Measurements from ENCODE around the gene RSBN1.
A peak's percentile ranks its signal among the peaks of the same experiment; 100 is the strongest.

The RSBN1 gene

DNA sequence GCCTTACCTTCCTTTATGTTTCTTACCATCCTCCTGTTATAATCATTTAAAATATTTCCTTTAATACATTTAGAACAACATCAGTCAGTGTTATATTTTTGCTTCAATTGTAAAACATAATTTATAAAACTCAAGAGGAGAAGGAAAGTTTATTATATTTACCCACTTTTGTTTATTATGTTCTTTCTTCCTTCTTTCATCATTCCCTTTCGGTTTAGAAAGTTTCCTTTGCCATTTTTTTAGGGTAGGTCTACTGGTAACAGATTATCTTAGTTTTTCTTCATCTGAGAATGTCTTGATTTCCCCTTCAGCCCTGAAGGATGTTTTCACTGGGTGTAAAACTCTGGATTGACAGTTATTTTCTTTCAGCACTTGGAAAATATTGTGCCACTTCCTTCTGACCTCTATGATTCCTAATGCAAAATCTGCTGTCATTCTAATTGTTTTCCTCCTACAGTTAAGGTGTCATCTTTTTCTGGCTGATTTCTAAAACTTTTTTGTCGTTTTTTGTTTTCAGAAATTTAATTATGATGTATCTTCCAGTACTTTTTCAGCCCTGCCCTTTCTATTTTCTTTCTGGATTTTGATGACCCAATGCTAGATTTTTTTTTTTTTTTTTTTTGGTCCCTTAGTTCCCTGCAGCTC is 34.2 kb upstream of the RSBN1 start:
- peaks cover 4 to 8% of the 10 kb centered on the region in 2 donors for H3K9me3 Mint-ChIP-seq
- peaks cover 36 to 45% of the 10 kb centered on the region in 2 donors for H3K36me3 Mint-ChIP-seq
- no peak overlapping the region for H3K4me3 Mint-ChIP-seq
- H3K27me3 Mint-ChIP-seq = no peaks in the 10 kb centered on the region
- DNase-seq (no peak), ATAC-seq (replicated peaks) (no peak)
- H3K4me1 Mint-ChIP-seq = peaks cover 6 to 11% of the 10 kb centered on the region in 2 donors
- peak overlapping the region; percentile 27 for H3K27ac Mint-ChIP-seq

DNA sequence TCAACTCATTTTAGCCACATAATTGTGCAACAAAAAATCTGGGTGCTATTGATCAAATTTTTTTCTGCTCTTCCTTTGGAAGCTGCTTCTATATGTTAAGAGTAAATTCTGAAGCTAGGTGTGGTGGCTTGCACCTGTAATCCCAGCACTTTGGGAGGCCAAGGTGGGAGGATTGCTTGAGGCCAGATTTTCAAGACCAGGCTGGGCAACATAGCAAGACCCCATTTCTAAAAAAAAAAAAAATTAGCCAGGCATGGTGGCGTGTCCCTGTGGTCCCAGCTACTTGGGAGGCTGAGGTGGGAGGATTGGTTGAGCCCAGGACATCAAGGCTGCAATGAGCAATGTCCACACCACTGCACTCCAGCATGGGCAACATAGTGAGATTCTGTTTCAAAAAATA is 24.3 kb upstream of the RSBN1 start:
- H3K27me3 Mint-ChIP-seq = no peaks in the 10 kb centered on the region
- no peak overlapping the region for H3K27ac Mint-ChIP-seq
- H3K4me1 Mint-ChIP-seq = no peaks in the 10 kb centered on the region
- H3K4me3 Mint-ChIP-seq = no peak overlapping the region
- ATAC-seq (replicated peaks) (no peak), DNase-seq (no peak)
- H3K36me3 Mint-ChIP-seq = peaks cover 20 to 22% of the 10 kb centered on the region in 2 donors
- no peaks in the 10 kb centered on the region for H3K9me3 Mint-ChIP-seq

DNA sequence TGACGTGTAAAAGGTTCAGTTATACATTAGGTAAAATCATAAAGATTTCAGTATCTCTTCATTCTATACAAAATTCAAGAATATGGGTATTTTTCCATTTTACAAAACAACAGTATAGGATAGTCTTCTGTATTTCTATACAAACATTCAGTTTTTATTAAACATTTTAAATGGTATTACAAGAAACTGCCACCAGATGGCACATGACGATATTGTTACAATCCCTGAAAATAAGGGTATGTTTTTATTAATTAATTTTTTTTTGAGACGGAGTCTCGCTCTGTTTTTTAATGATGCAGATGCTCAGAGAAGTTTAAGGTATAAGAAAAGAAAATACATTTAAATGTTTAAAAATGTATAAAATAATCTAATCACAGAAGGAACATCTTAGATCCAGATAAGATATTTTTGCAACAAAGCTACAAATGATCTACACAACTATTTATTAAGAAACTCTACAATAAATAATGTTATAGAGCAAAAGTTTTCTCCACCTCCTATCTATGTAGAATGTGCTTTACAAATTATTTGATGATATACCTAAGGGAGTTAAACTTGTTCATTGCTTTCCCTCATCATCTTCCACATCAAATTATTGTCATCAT is 23.5 kb upstream of the RSBN1 start:
- H3K36me3 Mint-ChIP-seq = peaks cover 16 to 22% of the 10 kb centered on the region in 2 donors
- no peaks in the 10 kb centered on the region for H3K27me3 Mint-ChIP-seq

DNA sequence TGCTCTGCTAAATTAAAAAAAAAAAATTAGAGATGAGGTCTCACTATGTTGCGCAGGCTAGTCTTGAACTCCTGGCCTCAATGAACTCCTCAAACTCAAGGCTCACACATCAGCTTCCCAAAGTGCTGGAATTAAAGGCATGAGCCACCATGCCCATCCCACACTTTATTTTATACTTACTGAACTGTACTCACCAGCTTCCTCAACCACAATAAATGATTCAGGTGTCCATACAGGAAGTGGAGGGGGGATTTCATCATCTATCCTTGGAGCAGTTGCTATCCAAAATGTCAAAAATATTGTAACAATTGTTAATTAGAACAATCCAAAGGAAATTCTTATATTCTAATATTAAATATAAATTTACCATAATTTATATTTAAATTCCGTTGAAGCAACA is 22.4 kb upstream of the RSBN1 start:
- Mint-ChIP-seq H3K36me3 (peaks cover 9 to 18% of the 10 kb centered on the region in 2 donors), H3K27me3 (no peaks in the 10 kb centered on the region), H3K9me3 (no peaks in the 10 kb centered on the region), H3K27ac (no peak overlapping the region), H3K4me3 (no peak overlapping the region), H3K4me1 (no peaks in the 10 kb centered on the region)
- ATAC-seq (replicated peaks) (no peak), DNase-seq (no peak)

More for the DNA sequence above, 23.5 kb upstream of the RSBN1 start:
- Mint-ChIP-seq H3K9me3 (no peaks in the 10 kb centered on the region), H3K4me1 (no peaks in the 10 kb centered on the region), H3K4me3 (no peak overlapping the region), H3K27ac (no peak overlapping the region)
- no peak for DNase-seq
- ATAC-seq (replicated peaks) = no peak

DNA sequence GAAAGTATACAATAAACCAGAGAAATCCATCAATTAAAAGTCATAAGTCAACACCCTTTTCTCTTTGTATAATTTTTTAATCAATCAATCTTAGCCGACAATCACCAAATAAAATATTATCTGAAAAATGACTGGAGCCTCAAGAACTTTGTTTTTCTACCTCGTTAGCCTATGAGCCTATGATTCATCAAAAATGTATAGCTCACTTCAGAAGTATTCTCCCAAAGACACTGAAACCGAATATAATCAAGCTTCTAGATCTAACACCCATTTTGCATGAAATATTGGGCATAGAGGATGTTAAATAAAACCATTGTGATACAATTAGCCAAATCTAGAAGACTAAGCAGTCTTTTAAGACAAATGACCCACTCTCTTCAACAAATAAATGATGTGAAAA is 17.8 kb upstream of the RSBN1 start:
- Mint-ChIP-seq H3K27ac (no peak overlapping the region), H3K36me3 (peaks cover 23 to 25% of the 10 kb centered on the region in 2 donors)
- no peak for DNase-seq

DNA sequence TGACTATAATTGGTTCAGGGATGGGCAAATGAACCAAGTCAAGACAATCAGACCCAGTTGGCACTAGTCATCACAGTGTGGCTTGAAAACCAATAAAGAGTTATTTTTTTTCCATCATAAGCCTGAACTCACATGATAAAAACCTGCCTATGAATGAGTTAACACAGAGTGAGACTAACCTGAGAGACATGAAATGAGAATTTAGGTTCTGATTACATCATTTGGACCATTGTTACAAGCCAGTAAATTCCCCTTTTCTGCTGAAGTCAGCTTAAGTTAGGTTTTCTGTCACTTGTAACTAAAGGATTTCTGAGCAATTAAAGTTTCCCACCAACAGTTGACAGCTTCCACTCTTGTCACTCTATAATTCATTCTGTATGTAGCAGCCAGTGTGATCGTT is 9.6 kb upstream of the RSBN1 start:
- no peaks in the 10 kb centered on the region for H3K9me3 Mint-ChIP-seq

More for the DNA sequence above, 17.8 kb upstream of the RSBN1 start:
- Mint-ChIP-seq H3K27me3 (no peaks in the 10 kb centered on the region), H3K4me3 (no peak overlapping the region), H3K9me3 (no peaks in the 10 kb centered on the region), H3K4me1 (no peaks in the 10 kb centered on the region)
- ATAC-seq (replicated peaks) = no peak

DNA sequence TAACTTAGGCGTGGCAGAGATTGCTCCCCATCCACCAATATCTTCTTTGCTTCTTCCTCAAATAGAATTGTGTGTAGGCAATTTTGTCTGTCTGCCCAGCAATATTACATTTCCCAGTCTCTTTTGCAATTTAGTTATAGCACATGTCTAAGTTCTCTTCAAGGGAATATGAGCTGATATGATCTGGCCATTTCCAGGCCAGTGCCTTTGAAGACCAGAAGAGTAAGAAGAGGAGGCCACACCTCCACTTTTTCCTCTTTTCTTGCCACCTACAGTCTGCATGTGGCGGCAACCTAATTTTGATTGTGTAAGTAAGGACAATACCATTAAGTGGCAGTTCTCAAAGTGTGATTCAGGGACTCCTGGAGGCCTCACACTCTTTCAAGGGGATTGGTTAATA is 6.3 kb upstream of the RSBN1 start:
- no peak for ATAC-seq (replicated peaks)
- DNase-seq = no peak
- no peak overlapping the region for H3K4me3 Mint-ChIP-seq
- H3K27me3 Mint-ChIP-seq = no peaks in the 10 kb centered on the region
- no peak overlapping the region for H3K27ac Mint-ChIP-seq
- no peaks in the 10 kb centered on the region for H3K4me1 Mint-ChIP-seq
- peaks cover 15 to 27% of the 10 kb centered on the region in 2 donors for H3K36me3 Mint-ChIP-seq
- no peaks in the 10 kb centered on the region for H3K9me3 Mint-ChIP-seq

More for the DNA sequence above, 9.6 kb upstream of the RSBN1 start:
- ATAC-seq (replicated peaks) = no peak
- H3K36me3 Mint-ChIP-seq = peaks cover 17 to 28% of the 10 kb centered on the region in 2 donors
- H3K4me3 Mint-ChIP-seq = no peak overlapping the region
- H3K27me3 Mint-ChIP-seq = no peaks in the 10 kb centered on the region
- no peak for DNase-seq
- H3K4me1 Mint-ChIP-seq = no peaks in the 10 kb centered on the region
- no peak overlapping the region for H3K27ac Mint-ChIP-seq

DNA sequence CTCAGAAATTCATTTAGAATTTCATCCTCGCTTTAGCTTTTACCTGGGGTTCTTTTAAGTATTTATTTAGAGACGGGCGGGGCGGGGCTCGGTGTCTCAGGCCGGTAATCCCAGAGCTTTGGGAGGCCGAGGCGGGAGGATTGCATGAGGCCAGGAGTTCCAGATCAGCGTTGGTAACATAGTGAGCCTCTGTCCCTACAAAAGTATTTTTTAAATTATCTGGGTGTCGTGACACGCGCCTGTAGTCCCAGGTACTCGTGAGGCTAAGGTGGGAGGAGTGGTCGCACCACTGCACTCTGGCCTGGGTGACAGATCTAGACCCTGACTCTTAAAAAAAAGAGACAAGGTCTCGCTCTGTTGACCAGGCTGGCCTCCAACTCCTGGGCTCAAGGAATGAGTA is 942 bp upstream of the RSBN1 start:
- no peak for ATAC-seq (replicated peaks)
- Mint-ChIP-seq H3K4me3 (no peak overlapping the region), H3K27ac (peak overlapping the region; percentile 9), H3K4me1 (peaks cover 9 to 15% of the 10 kb centered on the region in 2 donors), H3K36me3 (peaks cover 13 to 15% of the 10 kb centered on the region in 2 donors), H3K27me3 (no peaks in the 10 kb centered on the region), H3K9me3 (no peaks in the 10 kb centered on the region)
- no peak for DNase-seq

DNA sequence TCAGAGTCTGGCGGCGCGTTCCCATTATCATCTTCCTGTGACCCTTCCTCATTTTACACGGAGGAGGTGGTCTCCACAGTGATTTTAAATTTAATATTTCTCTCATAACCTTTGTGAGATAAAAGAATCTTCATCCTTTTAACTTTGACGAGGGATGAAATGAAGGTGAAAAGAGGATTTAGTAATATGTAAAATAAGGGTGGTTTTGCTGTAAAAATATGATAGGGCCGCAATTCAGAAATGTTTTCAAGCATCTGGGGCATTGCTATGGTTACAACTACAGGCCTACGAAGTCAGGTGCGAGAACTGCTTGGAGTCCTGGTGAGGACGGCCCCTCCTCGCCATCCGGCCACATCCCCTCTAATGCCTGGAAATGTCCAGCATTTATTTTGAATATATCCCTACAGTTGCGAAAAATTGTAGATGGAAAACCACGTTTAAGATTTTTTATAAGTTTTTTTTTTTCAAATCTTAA is 422 bp upstream of the RSBN1 start:
- H3K4me3 Mint-ChIP-seq = peak overlapping the region; percentile 93 to 99
- peaks cover 9 to 15% of the 10 kb centered on the region in 2 donors for H3K4me1 Mint-ChIP-seq
- no peak for ATAC-seq (replicated peaks)
- no peak for DNase-seq
- no peaks in the 10 kb centered on the region for H3K27me3 Mint-ChIP-seq
- H3K9me3 Mint-ChIP-seq = no peaks in the 10 kb centered on the region
- peaks cover 13 to 15% of the 10 kb centered on the region in 2 donors for H3K36me3 Mint-ChIP-seq
- H3K27ac Mint-ChIP-seq = peak overlapping the region; percentile 96

DNA sequence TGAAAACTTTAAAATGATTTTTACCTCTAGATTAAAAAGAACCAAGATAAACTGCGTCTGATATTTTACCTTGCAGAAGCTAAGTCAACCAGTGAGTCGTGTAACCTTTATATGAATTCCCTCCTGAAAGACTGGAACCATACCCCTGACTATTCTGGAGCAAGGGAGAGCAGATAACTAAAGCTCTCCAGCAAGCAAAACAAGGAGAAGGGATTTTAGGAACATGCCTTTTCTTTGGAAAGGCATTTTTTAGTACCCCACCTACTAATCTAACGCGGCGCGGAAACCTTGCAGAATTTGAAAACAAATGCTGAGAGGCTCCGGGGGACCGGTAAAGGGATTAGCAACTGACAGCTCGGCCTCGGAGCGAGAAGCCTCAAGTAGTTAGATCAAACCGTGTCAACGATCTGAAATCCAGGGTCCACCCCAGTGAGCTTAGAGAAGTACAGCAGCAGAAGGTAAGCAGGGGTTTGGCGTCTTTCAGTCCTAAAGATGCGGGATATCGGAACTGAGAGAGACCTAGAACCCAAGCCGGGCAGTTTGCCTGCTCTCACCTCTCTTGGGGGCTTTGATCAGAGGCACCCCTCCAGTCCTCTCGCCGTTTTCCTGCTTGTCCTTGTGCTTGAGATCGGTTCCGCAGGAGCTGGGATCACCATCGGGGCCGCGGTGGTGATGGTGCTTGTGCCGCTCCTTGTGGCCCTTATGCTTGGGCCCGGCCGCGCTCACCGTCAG is 954 bp downstream of the RSBN1 start:
- H3K4me3 Mint-ChIP-seq = peak overlapping the region; percentile 93 to 99
- H3K36me3 Mint-ChIP-seq = peaks cover 16% of the 10 kb centered on the region in 2 donors
- peak; percentile 1 to 2 for ATAC-seq (replicated peaks)
- no peaks in the 10 kb centered on the region for H3K27me3 Mint-ChIP-seq
- H3K9me3 Mint-ChIP-seq = no peaks in the 10 kb centered on the region
- H3K27ac Mint-ChIP-seq = peak overlapping the region; percentile 96
- H3K4me1 Mint-ChIP-seq = peaks cover 12 to 22% of the 10 kb centered on the region in 2 donors
- no peak for DNase-seq

DNA sequence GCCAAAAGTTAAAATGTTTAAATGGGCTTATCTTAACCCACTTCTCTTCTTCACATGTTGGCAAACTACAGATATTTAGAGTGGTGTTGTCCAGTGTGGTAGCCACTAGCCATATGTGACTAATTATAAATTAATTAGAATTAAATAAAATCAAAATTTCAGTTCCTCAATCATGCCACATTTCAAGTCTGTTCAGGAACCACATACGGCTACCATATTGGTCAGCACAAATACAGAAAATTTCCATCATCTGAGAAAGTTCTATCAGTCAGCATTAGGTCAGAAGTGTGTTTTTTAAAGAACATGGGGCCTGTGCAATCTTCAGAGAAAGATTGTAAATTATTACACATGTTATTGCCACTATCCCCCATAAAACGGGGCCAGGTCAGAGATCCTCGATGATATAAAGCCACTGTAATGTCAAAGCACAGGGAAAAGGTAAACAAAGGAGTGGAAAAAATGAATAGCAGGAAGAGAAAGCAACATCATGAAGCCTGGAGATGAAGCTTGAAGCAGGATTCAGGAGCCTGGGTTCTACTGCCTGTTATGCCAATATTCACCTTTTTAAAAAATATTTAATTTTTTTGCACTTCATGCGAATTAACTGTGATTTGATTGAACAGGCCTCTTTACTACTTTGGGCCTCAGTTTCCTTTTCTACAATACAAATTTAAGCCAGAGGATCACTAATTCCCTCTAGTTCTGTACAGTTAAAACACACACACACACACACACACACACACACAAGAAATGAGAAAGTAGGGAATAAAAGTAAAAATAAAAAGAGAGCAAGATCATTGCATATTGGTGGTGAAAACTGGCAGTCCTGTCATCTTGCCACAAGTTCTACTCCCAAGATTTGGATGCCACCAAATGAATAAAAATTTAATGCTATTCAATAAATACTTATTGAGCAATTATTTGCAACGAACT is 2.3 kb downstream of the RSBN1 start:
- Mint-ChIP-seq H3K9me3 (no peaks in the 10 kb centered on the region), H3K36me3 (peaks cover 11 to 23% of the 10 kb centered on the region in 2 donors), H3K27ac (no peak overlapping the region), H3K4me1 (peaks cover 14 to 36% of the 10 kb centered on the region in 2 donors), H3K27me3 (no peaks in the 10 kb centered on the region), H3K4me3 (peak overlapping the region; percentile 93 to 99)
- no peak for ATAC-seq (replicated peaks)
- no peak for DNase-seq

DNA sequence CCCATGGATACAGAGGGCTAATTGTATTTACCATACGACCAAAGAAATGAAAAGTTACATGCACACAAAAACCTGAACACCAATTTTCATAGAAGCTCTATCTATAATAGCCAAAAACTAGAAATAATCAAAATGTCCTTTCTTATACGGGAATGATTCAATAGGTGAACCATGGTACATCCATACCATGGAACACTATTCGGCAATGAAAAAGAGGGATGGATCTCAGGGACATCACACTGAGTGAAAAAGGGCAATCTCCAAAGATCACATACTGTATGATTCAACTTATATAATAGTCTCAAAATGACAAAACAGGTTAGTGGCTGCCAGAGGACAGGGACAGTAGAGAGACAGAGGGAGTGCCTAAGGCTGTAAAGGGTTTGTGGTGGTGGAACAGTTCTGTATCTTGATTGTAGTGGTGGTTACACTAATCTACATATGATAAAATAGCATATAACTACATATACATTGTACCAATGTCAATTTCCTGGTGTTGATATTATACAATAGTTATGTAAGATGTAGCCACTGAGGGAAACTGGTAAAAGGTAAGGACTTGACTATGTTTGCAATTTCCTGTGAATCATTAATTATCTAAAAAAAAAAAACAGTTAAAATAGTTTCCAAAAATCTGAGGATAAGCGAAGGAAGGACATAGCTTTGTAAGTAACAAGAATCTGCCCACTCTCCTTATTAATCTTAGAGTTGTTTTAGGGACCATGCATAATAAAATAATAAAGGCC is 3.7 kb downstream of the RSBN1 start:
- Mint-ChIP-seq H3K36me3 (peaks cover 11 to 23% of the 10 kb centered on the region in 2 donors), H3K27ac (no peak overlapping the region), H3K27me3 (no peaks in the 10 kb centered on the region), H3K4me1 (peaks cover 19 to 48% of the 10 kb centered on the region in 2 donors), H3K4me3 (no peak overlapping the region), H3K9me3 (no peaks in the 10 kb centered on the region)
- DNase-seq (no peak), ATAC-seq (replicated peaks) (no peak)

DNA sequence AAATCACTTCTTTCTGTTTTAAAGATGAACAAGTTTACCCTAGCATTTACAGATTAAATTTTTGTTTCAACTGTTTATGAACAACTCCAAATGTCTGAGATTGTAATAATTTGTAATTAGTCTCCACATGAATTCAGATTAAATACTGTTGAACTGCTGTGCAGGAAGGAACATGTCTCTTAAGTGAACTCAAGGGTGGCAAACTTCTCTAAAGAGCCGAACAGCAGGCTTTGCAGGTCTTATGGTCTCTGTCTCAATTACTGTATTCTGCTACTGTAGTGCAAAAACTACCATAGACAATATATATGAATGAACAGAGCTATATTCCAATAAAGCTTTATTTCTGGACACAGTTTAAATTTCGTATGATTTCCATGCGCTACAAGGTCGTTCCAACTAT is 6.6 kb downstream of the RSBN1 start:
- Mint-ChIP-seq H3K4me1 (peaks cover 28 to 72% of the 10 kb centered on the region in 2 donors), H3K36me3 (peaks cover 11 to 23% of the 10 kb centered on the region in 2 donors), H3K4me3 (no peak overlapping the region), H3K27me3 (no peaks in the 10 kb centered on the region), H3K9me3 (no peaks in the 10 kb centered on the region), H3K27ac (peak overlapping the region; percentile 20)
- DNase-seq (no peak), ATAC-seq (replicated peaks) (no peak)

Measured in stimulated activated naive B cell treated with anti-CD40 and anti-IgM and Interleukin-4, amounts not matched to agents 10 μg/mL and 1 μg/mL and 100 μg/mL, for 72 hours (primary cell).